GM12891 (cell line): ENCODE measurements around the gene INTS6.

Experiments
- DNase-seq: peaks from one replicate; pipeline ENCODE4 v3.0.0; 2011; ENCODE audit warnings: low spot score; ENCODE audit not compliant: insufficient read length
- FAIRE-seq: peaks from 2 replicates; lab custom pipeline; 2011; peaks lifted over from hg19 to GRCh38; lab: Jason Lieb, UNC
- PAX5 ChIP-seq: IDR thresholded peaks from 2 replicates; pipeline ENCODE4 v1.6.1; 2011; ENCODE audit warnings: low read length, moderate library complexity, mild to moderate bottlenecking; ENCODE audit not compliant: insufficient read depth, severe bottlenecking
- POLR2A ChIP-seq: IDR thresholded peaks from 2 replicates; pipeline ENCODE4 v1.6.1; 2011; ENCODE audit warnings: low read depth, low read length, control low read depth
- POLR2AphosphoS5 ChIP-seq: IDR thresholded peaks from 2 replicates; pipeline ENCODE4 v1.6.1; 2011; ENCODE audit warnings: low read depth, low read length, control low read depth
- POU2F2 ChIP-seq: IDR thresholded peaks from 2 replicates; pipeline ENCODE4 v1.6.1; 2011; ENCODE audit warnings: low read depth, mild to moderate bottlenecking, control low read depth, low read length, moderate library complexity
- SPI1 ChIP-seq: IDR thresholded peaks from 2 replicates; pipeline ENCODE4 v1.6.1; 2011; ENCODE audit warnings: low read depth, low read length, control low read depth
- TAF1 ChIP-seq: IDR thresholded peaks from 2 replicates; pipeline ENCODE4 v1.6.1; 2011; ENCODE audit warnings: low read depth, low read length, control low read depth

The INTS6 gene

DNA sequence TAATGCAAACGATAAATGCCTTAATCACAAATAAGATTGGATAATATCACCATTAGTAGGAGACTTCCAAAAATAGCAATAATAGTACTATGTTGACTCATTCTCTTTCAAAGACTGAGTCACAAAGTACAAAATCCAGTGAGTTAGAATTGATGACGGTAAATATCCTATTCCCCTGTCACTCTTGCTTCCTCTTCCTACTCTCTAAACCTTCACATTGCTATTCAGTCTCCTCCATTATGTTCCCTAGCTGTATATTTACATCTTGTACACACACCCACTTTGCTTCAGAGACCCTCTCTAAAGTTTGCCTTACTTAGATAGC is 26.3 kb upstream of the INTS6 start:
- no peak for TF ChIP-seq POLR2A
- no peak for TF ChIP-seq PAX5
- no peak for TF ChIP-seq SPI1
- FAIRE-seq (peak; percentile 77), DNase-seq (no peak)

DNA sequence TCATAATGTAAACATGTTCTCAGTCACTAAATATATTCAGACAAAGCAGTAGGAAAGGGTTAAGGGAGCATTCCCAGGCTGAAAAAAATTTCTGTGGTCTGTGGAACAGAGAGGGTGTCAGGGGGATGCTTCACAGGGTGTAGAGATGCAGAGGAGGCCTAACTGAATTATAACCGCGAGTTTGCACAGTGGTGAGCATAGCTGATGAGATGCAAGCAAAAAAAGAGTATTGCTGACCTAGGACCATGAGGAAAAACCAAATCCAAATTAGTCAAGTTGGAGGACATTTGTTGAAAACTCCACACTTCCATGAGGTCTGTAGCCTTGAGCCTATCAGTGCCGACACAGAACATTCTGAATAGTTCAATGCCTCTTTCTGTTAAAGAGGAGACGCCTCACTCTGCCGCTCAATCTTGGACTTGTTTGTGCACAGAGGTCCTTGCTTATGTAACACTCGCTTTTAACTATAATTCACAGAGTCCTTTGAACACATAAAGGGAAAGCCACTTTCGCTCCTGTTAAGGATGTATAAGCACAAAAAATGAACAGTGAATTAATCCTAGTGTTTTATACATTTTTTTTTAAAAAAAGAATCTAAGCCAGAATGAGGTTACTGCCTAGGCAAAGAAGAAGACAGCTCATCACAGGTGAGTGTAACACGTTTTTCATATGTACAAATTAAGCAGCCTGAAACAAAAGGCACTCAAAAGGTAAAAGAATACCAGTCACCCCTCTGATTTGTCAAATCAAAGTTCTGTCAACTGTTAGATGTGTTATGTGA is 25.8 kb upstream of the INTS6 start:
- FAIRE-seq, result no peak
- TF ChIP-seq PAX5 (no peak), POLR2AphosphoS5 (no peak), POLR2A (no peak), TAF1 (no peak), SPI1 (no peak), POU2F2 (no peak)
- DNase-seq, result no peak

DNA sequence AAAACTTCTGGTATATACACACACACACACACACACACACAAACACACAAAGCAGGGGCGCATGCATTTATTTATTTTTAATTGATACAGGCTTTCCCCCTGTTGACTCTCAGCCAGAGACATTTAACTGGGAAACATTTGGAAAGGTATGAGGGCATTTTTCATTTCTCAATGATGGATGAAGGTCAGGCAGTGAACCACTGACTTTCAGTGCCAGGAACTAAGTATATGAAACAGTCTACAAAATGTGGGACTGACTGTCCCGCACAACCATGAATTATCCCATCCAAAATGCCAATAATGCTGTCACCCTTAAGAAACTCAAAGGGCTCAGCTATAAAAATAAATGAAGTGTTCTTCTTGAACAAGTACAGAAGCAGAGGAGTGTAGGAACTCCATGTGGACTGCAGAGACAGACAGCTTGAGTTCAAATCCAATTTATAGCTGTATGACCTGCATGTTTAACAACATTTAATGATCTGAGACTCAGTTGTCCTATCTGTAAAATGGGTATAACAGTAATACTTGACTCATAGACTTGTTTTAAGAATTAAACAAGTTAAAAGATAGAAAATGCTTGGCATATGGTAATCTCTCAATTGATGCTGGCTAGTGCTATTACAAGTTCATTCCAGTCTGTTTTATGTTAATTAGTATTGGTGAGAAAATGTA is 25.0 kb upstream of the INTS6 start:
- TF ChIP-seq TAF1 (no peak), POLR2A (no peak), POLR2AphosphoS5 (no peak), POU2F2 (no peak), SPI1 (no peak)
- no peak for DNase-seq
- no peak for FAIRE-seq

DNA sequence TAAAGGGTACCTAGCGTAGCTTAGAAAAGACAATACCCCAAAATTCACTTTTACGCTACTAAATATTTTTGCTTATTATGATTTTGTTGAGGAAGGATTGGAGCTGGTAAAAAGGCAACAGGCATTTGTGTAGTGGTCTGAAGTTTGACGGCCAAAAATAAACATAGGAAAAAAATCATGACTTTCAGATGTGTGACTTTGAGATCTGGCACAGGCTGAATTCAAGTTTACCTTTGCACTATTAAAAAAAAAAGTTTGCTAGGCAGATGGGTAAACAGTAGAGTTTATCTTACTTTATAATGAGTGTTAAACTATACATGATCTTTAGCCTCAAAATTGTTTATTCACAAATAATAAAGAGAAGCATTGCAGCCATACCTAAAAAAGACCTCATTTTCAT is 24.3 kb upstream of the INTS6 start:
- no peak for FAIRE-seq
- no peak for DNase-seq
- no peak for TF ChIP-seq SPI1
- TF ChIP-seq POLR2A, result no peak
- no peak for TF ChIP-seq POLR2AphosphoS5
- TF ChIP-seq PAX5, result no peak
- no peak for TF ChIP-seq POU2F2
- no peak for TF ChIP-seq TAF1

DNA sequence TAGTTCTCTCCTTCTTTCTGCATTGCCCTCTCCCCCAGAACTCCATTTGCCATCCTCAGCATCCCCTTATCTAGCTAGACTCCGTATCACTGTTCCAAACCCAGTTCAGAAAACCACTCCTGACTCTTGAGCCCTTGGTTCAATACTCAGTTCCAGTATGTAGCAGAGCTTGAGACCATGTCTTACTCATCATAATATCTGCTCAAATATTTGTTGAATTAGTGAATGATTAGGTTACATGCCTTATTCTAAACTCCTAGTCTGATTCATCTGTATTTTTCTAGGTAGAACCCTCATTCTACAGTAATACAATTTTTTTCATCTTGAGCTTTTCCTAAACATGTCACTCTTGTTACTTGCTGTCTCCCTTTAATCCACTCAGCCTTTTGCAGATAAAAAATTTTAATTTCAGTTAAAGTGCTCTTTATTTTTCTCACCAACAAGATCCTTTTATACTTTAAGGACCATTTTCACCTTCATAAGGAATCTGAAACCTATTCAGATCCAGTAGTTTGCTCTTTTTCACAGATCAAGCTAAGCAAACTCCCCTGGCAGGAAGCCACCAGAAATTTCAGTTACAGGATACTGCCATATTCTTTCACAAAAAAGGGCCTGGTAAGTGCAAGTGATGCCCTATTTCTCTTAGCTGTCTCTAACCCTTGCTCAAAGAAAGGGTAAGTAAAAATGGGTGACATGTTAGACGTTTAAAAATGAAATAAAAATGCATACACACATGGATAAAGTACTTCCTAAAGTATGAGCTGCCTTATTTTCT is 23.1 kb upstream of the INTS6 start:
- DNase-seq, result no peak
- no peak for FAIRE-seq
- no peak for TF ChIP-seq POLR2AphosphoS5
- no peak for TF ChIP-seq POLR2A
- no peak for TF ChIP-seq TAF1
- no peak for TF ChIP-seq PAX5
- no peak for TF ChIP-seq SPI1
- TF ChIP-seq POU2F2, result no peak

DNA sequence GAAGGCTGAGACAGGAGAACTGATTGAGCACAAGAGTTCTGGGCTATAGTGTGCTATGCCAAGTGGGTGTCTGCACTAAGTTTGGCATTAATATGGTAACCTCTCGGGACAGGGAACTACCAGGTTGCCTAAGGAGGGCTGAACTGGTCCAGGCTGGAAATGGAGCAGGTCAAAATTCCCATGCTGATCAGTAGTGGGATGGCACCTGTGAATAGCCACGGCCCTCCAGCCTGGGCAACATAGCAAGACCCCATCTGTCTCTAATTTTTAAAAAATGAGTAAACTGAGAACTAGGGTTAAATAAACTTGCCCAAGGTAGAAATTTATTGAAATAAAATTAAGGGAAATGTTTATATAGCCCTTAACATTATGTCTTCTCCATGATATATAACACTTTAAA is 17.0 kb upstream of the INTS6 start:
- no peak for TF ChIP-seq SPI1
- TF ChIP-seq POLR2A, result no peak
- no peak for TF ChIP-seq POLR2AphosphoS5
- TF ChIP-seq PAX5, result no peak
- no peak for TF ChIP-seq TAF1
- TF ChIP-seq POU2F2, result no peak
- DNase-seq (no peak), FAIRE-seq (no peak)

DNA sequence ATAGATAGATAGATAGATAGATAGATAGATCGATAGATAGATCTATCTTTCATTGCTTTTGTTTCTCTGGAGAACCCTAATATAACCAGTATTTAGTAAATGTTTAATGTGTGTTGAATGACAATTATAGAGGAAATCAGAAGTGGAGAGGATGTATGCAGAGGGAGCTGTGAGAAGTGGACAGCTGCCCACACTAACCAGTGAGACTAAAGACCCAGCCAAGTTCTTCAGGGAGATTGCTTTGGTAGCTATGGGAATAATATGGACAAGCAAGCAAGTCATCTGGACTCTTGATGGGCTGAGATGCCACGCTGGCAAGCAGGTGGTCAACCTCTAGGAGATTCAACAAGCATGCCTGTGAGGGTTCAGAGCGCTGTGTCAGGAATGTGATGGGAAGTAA is 14.9 kb upstream of the INTS6 start:
- DNase-seq (no peak), FAIRE-seq (no peak)
- TF ChIP-seq PAX5, result no peak
- TF ChIP-seq POLR2AphosphoS5, result no peak
- TF ChIP-seq SPI1, result no peak

DNA sequence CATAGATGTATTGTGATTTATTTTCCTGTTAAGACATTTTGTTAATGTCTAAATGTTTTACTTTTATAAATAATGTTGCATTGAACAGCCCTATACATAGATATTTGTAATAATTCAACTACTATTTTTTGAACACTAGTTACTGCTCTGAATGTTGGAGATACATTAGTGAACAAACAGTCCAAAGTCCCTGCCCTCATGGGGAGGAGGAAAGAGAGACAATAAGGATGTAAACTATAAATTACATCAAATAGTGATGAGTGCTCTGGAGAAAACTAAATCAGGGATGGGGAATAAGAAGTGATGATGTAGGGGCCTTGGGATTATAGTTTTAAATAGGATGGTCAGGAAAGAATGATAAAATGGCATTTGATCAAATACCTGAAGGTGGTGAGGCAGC is 12.3 kb upstream of the INTS6 start:
- FAIRE-seq (no peak), DNase-seq (no peak)
- TF ChIP-seq PAX5 (no peak), POLR2AphosphoS5 (no peak), SPI1 (no peak), TAF1 (no peak), POU2F2 (no peak), POLR2A (no peak)

DNA sequence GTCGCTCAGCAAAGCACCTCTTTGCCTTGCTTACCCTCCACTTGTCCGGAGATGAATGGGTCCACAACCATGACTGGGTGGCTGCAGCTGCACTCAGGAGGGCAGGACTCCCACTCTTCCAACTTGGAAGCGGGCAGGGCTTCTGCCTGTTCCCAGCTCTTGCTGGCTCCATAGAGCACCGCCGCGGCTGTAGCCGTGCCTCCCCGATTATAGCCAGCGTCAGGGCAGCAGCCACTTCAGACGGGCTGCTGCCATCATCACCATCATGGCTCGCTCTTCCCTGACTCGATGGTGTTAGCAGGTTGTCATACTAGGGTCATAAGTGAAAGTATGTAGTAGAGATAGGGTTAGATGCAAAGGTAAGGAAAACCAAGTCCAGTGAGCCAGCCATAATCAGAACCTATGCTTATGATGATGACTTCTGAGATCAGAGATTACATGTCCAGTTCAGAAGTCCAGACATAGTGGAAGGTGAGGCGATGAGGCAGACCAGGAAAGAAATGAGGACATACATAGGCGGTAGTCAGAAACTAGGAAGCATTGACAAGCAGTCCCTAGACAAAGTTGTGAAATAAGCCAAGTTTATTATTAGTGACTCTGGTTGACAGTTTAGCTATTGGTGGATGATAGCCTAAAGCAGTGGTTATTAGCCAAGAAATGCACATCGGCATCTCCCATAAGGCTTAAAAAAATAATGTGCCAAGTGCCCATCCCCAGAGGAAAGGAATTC is 4.4 kb upstream of the INTS6 start:
- TF ChIP-seq SPI1 (no peak), PAX5 (no peak)
- FAIRE-seq, result no peak
- no peak for DNase-seq
